Endothelial cell of umbilical vein (primary cell): Measurements from ENCODE around the gene CSTF2. TPM values are rescaled to one million over a fixed set of nuclear protein-coding genes. Genes with fewer than 3 reads are reported as not detected.
"Not testable (repeated sequence)": the region's sequence is repeated elsewhere in the genome, so short reads cannot be mapped to it uniquely, and the experiment has no call there.

Source experiments
- BruUV-seq: library from RNA; stranded (reverse); fragments of 400-500 nt; replicated peaks from 2 replicates; lab custom pipeline; 2021; lab: Mats Ljungman, UMichigan
- CTCF ChIA-PET: fragments of 300-600, 350-600 bp; sonication (Branson Sonifier 250); formaldehyde crosslinking; loops from one replicate; lab custom pipeline; 2021; ENCODE audit warnings: antibody characterized with exemption, inconsistent platforms; lab: Charles Lee
- POLR2A ChIA-PET: fragments of 300-600, 350-600 bp; sonication (Branson Sonifier 250); formaldehyde crosslinking; loops from one replicate; lab custom pipeline; 2021; ENCODE audit warnings: antibody characterized with exemption, inconsistent platforms; lab: Charles Lee
- DNase-seq: peaks from one replicate; pipeline ENCODE4 v3.0.0-alpha.2; 2011; ENCODE audit warnings: low read depth, low spot score
- FAIRE-seq: peaks from 2 replicates; lab custom pipeline; 2011; peaks lifted over from hg19 to GRCh38; lab: Jason Lieb, UNC
- H2AFZ ChIP-seq: 2 replicates; pipeline ENCODE4 v1.6.0; 2012; ENCODE audit warnings: low read depth, low read length, control low read depth, inconsistent platforms
- H3K27ac ChIP-seq: 2 replicates; pipeline ENCODE4 v1.5.1; 2011; ENCODE audit warnings: low read depth, mild to moderate bottlenecking, control low read depth, low read length, moderate library complexity; ENCODE audit not compliant: insufficient read depth
- H3K27me3 ChIP-seq, 2 experiments: 2 replicates each; pipeline versions ENCODE4 v1.6.0 to v1.6.1; 2011; ENCODE audit warnings: low read length in 2 of 2, mixed read lengths in 1 of 2; ENCODE audit not compliant: control insufficient read depth in 2 of 2, insufficient read depth in 2 of 2
- H3K36me3 ChIP-seq, 2 experiments: 2 replicates in 1 of 2; 3 replicates in 1 of 2; pipeline ENCODE4 v1.5.1; 2011; ENCODE audit warnings: low read length in 2 of 2, mild to moderate bottlenecking in 1 of 2, moderate library complexity in 1 of 2; ENCODE audit not compliant: control insufficient read depth in 2 of 2, insufficient read depth in 2 of 2; ENCODE audit errors: extremely low read depth in 1 of 2
- H3K4me1 ChIP-seq: 3 replicates; pipeline ENCODE4 v1.5.1; 2011; ENCODE audit warnings: mild to moderate bottlenecking, low read length; ENCODE audit not compliant: control insufficient read depth, insufficient read depth; ENCODE audit errors: extremely low read depth
- H3K4me2 ChIP-seq: 2 replicates; pipeline ENCODE4 v1.6.1; 2011; ENCODE audit warnings: low read length, control low read depth, mixed read lengths; ENCODE audit not compliant: insufficient read depth
- H3K4me3 ChIP-seq, 3 experiments: fragments of 200-600 bp in 1 of 3; sonication (generic), shearing (Covaris generic) in 1 of 3; replicated peaks in 1 of 3; 2 replicates each; pipeline ENCODE4 v1.5.1; 2011 to 2016; ENCODE audit warnings: control low read depth in 3 of 3, low read length in 3 of 3, mild to moderate bottlenecking in 2 of 3, inconsistent platforms in 1 of 3, low read depth in 1 of 3, moderate library complexity in 1 of 3; ENCODE audit not compliant: insufficient read depth in 1 of 3
- H3K79me2 ChIP-seq: 2 replicates; pipeline ENCODE4 v1.6.0; 2012; ENCODE audit warnings: low read length, inconsistent platforms; ENCODE audit not compliant: control insufficient read depth, insufficient read depth
- H3K9ac ChIP-seq: replicated peaks from 2 replicates; pipeline ENCODE3; 2011; ENCODE audit warnings: low read length, control low read depth; ENCODE audit not compliant: insufficient read depth; ENCODE audit errors: extremely low read depth
- H3K9me1 ChIP-seq: replicated peaks from 3 replicates; pipeline ENCODE4 v1.6.0; 2011; ENCODE audit warnings: mild to moderate bottlenecking, low read length; ENCODE audit not compliant: control insufficient read depth, insufficient read depth; ENCODE audit errors: extremely low read depth
- H3K9me3 ChIP-seq: replicated peaks from 2 replicates; pipeline ENCODE4 v1.5.1; 2012; ENCODE audit warnings: low read length, inconsistent platforms; ENCODE audit not compliant: control insufficient read depth, insufficient read depth
- H4K20me1 ChIP-seq: replicated peaks from 2 replicates; pipeline ENCODE3; 2011; ENCODE audit warnings: mild to moderate bottlenecking, low read length; ENCODE audit not compliant: control insufficient read depth, insufficient read depth; ENCODE audit errors: extremely low read depth
- EZH2 ChIP-seq: IDR thresholded peaks from 2 replicates; pipeline ENCODE4 v1.6.1; 2012; ENCODE audit warnings: borderline replicate concordance, low read depth, mild to moderate bottlenecking, moderate library complexity, low read length, inconsistent platforms; ENCODE audit not compliant: severe bottlenecking
- FOS ChIP-seq: IDR thresholded peaks from 2 replicates; pipeline ENCODE4 v1.6.1; 2011; ENCODE audit warnings: mild to moderate bottlenecking, low read length, moderate library complexity, borderline replicate concordance; ENCODE audit not compliant: insufficient read depth
- GATA2 ChIP-seq: IDR thresholded peaks from 2 replicates; pipeline ENCODE4 v1.7.0; 2011; ENCODE audit warnings: low read depth, mild to moderate bottlenecking, moderate library complexity, mixed read lengths, low read length; ENCODE audit not compliant: insufficient read length, insufficient read depth
- JUN ChIP-seq: IDR thresholded peaks from 2 replicates; pipeline ENCODE4 v1.6.1; 2011; ENCODE audit warnings: borderline replicate concordance, low read depth; ENCODE audit not compliant: insufficient read length, insufficient read depth
- MYC ChIP-seq: IDR thresholded peaks from one replicate; pipeline ENCODE4 v1.6.1; 2011; ENCODE audit warnings: mild to moderate bottlenecking, low read depth, low read length
- POLR2A ChIP-seq: IDR thresholded peaks from 2 replicates; pipeline ENCODE4 v1.6.1; 2012; ENCODE audit warnings: low read depth, mild to moderate bottlenecking, control low read depth, low read length
- POLR2AphosphoS5 ChIP-seq: IDR thresholded peaks from 2 replicates; pipeline ENCODE4 v1.6.1; 2012; ENCODE audit warnings: low read depth, mild to moderate bottlenecking, control low read depth, low read length, moderate library complexity; ENCODE audit not compliant: insufficient read depth
- dilution Hi-C: fragments of 300-500 bp; cut with MboI; formaldehyde crosslinking; loops from one replicate; pipeline ENCODE4 v1.15.0; 2019; ENCODE audit warnings: low sequenced_read_pairs; ENCODE audit not compliant: extremely low pct_ligation_motif_present
- intact Hi-C: fragments of 100-400 bp; cut with micrococcal nuclease; formaldehyde crosslinking; loops from one replicate; pipeline ENCODE4 v1.10.0; 2022
- polyA plus RNA-seq, 4 experiments: library from polyadenylated mRNA; depleted of rRNA in 3 of 4; stranded (reverse) in 3 of 4; unstranded in 1 of 4; fragments of >200 nt; gene quantifications; 2 replicates each; pipeline versions ENCODE4 v1.2.1 to v1.2.3, GENCODE V29; 2011 to 2012; ENCODE audit warnings: missing spikeins in 1 of 4
- total RNA-seq: library from RNA; stranded (reverse); gene quantifications from 2 replicates; pipeline ENCODE4 v1.2.3, GENCODE V29; 2021
- TF ChIP-seq, protein P1 (sequence below), 2 donors: IDR thresholded peaks; 1 replicate in 1 of 2; 2 replicates in 1 of 2; pipeline ENCODE4 v1.5.1; 2011; ENCODE audit warnings: low read length in 2 of 2, mild to moderate bottlenecking in 2 of 2, moderate library complexity in 2 of 2, control low read depth in 1 of 2, inconsistent platforms in 1 of 2, low read depth in 1 of 2; ENCODE audit not compliant: insufficient read depth in 1 of 2; ENCODE audit errors: extremely low read depth in 1 of 2
- TF ChIP-seq, protein P2 (sequence below): IDR thresholded peaks from 2 replicates; pipeline ENCODE4 v1.6.1; 2011; ENCODE audit not compliant: insufficient read depth, insufficient read length

Gene CSTF2
- total and polyA plus RNA-seq, 2 donors (not counting 3 experiments of a cell fraction or from before 2014, with no cell fraction given): 18.5 to 25.2 TPM

DNA sequence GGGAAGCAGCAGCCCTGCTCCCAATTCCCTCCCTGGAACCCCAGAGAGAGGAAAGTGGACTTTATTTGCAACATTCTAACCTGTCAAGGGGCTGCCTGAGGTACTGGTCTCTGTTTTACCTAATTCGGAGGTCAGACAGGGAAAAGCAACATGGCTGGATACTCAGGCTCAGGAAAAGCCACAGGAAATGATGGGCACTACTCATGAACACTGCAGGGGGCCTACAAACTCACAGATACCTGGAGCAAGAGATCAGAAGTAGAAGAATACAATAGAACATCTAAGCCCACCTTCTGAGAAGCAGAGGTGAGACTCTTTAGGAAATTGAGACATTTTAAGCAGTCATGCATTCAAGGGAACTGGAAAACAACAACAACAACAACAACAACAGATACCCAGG is 15.4 kb upstream of the CSTF2 start:
- POLR2A ChIA-PET: no interaction called here
- H3K9ac ChIP-seq: no peak overlapping the region
- H3K9me3 ChIP-seq: no peaks in the 10 kb centered on the region
- no peak overlapping the region for H3K4me3 ChIP-seq
- H3K9me1 ChIP-seq: no peaks in the 10 kb centered on the region
- BruUV-seq: no TSS peak
- H4K20me1 ChIP-seq: no peaks in the 10 kb centered on the region
- no peak for DNase-seq
- no peaks in the 10 kb centered on the region for H3K4me1 ChIP-seq
- no peak for FAIRE-seq
- intact Hi-C loops (no loop called here), dilution Hi-C loops (no loop called here)
- H3K36me3 ChIP-seq: no peaks in the 10 kb centered on the region
- no peak overlapping the region for H3K4me2 ChIP-seq
- H3K27me3 ChIP-seq: peaks cover 0 to 8% of the 10 kb centered on the region in 2 experiments
- H3K27ac ChIP-seq: no peak overlapping the region
- H3K79me2 ChIP-seq: no peaks in the 10 kb centered on the region
- CTCF ChIA-PET: no interaction called here
- H2AFZ ChIP-seq: no peak overlapping the region
- TF ChIP-seq GATA2 (no peak), MYC (no peak), EZH2 (no peak), JUN (no peak), POLR2AphosphoS5 (no peak), FOS (no peak), POLR2A (no peak)
- TF ChIP-seq, protein P1, sequence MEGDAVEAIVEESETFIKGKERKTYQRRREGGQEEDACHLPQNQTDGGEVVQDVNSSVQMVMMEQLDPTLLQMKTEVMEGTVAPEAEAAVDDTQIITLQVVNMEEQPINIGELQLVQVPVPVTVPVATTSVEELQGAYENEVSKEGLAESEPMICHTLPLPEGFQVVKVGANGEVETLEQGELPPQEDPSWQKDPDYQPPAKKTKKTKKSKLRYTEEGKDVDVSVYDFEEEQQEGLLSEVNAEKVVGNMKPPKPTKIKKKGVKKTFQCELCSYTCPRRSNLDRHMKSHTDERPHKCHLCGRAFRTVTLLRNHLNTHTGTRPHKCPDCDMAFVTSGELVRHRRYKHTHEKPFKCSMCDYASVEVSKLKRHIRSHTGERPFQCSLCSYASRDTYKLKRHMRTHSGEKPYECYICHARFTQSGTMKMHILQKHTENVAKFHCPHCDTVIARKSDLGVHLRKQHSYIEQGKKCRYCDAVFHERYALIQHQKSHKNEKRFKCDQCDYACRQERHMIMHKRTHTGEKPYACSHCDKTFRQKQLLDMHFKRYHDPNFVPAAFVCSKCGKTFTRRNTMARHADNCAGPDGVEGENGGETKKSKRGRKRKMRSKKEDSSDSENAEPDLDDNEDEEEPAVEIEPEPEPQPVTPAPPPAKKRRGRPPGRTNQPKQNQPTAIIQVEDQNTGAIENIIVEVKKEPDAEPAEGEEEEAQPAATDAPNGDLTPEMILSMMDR (IDR thresholded peaks at IDR 0.05; ENCODE audit: extremely low read depth in 1 of 2, insufficient read depth in 1 of 2, low read depth in 1 of 2, low read length in 2 of 2): no peak
- TF ChIP-seq, protein P2, sequence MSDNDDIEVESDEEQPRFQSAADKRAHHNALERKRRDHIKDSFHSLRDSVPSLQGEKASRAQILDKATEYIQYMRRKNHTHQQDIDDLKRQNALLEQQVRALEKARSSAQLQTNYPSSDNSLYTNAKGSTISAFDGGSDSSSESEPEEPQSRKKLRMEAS: no peak

DNA sequence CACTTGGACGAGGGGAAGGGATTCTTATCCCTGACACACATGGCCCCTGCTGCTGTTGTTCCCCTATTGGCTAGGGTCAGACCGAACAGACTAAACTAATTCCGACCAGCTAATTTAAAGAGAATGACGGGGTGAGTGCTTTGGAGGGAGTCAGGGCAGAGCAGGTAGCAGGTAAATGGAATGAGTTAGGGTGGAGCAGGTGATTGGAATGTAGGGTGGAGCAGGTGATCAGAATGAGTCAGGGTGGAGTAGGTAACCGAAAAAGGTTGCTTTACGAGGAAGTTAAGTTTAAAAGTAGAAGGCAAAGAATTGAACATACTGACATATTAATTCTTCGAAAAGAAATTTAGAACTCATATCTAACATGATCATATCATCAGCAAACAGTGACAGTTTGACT is 11.9 kb upstream of the CSTF2 start:
- H3K9me3 ChIP-seq, H3K79me2 ChIP-seq, H3K4me2 ChIP-seq, dilution Hi-C loops, H3K4me3 ChIP-seq, H2AFZ ChIP-seq, H3K9ac ChIP-seq, H3K27ac ChIP-seq, FAIRE-seq, DNase-seq, intact Hi-C loops, H3K9me1 ChIP-seq, H3K4me1 ChIP-seq, POLR2A ChIA-PET, H4K20me1 ChIP-seq, BruUV-seq, H3K36me3 ChIP-seq, CTCF ChIA-PET: not testable (repeated sequence)
- H3K27me3 ChIP-seq: peaks cover 0 to 12% of the 10 kb centered on the region in 2 experiments
